GM23338 (cell line): ENCODE data around the gene ASB3. TPM values are rescaled to one million over a fixed set of nuclear protein-coding genes. Genes with fewer than 3 reads are reported as not detected.

Experiments
- ATAC-seq: fragments of 200-7000 bp; cut with Tn5 transposase; 3 replicates; pipeline ENCODE4 v1.9.1; 2020
- DNase-seq: peaks from one replicate; pipeline ENCODE4 v3.0.0-alpha.2; 2015; ENCODE audit warnings: low spot score
- H2AFZ ChIP-seq: fragments of 200-600 bp; sonication (generic); 2 replicates; pipeline ENCODE4 v1.8.0; 2016; ENCODE audit warnings: antibody characterized with exemption, mild to moderate bottlenecking, moderate library complexity
- H3F3A ChIP-seq: fragments of 200-600 bp; sonication (generic); replicated peaks from 2 replicates; pipeline ENCODE4 v1.8.0; 2017; ENCODE audit warnings: antibody characterized with exemption, mixed run types, low read depth
- H3K27ac ChIP-seq: fragments of 200-600 bp; sonication (generic); 2 replicates; pipeline ENCODE4 v1.6.1; 2016; ENCODE audit warnings: low read depth
- H3K27me3 ChIP-seq: fragments of 200-600 bp; sonication (generic); 2 replicates; pipeline ENCODE4 v1.8.0; 2016; ENCODE audit warnings: mild to moderate bottlenecking, mixed run types, moderate library complexity; ENCODE audit not compliant: insufficient read depth
- H3K36me3 ChIP-seq: fragments of 200-600 bp; sonication (generic); 2 replicates; pipeline ENCODE4 v1.8.0; 2016; ENCODE audit warnings: mild to moderate bottlenecking; ENCODE audit not compliant: insufficient read depth
- H3K4me1 ChIP-seq: fragments of 200-600 bp; sonication (generic); 2 replicates; pipeline ENCODE4 v1.8.0; 2016; ENCODE audit warnings: mild to moderate bottlenecking, moderate library complexity; ENCODE audit not compliant: insufficient read depth
- H3K4me2 ChIP-seq: fragments of 200-600 bp; sonication (generic); 2 replicates; pipeline ENCODE4 v1.7.1; 2017; ENCODE audit warnings: mixed run types
- H3K4me3 ChIP-seq: fragments of 200-600 bp; sonication (generic); 2 replicates; pipeline ENCODE4 v1.6.1; 2016; ENCODE audit warnings: mixed run types
- H3K79me2 ChIP-seq: fragments of 200-600 bp; sonication (generic); replicated peaks from 2 replicates; pipeline ENCODE4 v1.8.0; 2017; ENCODE audit warnings: mild to moderate bottlenecking; ENCODE audit not compliant: insufficient read depth
- H3K9me2 ChIP-seq: fragments of 200-600 bp; sonication (generic); 2 replicates; pipeline ENCODE4 v1.8.0; 2017; ENCODE audit not compliant: insufficient read depth
- H4K20me1 ChIP-seq: fragments of 200-600 bp; sonication (generic); replicated peaks from 2 replicates; pipeline ENCODE4 v1.8.0; 2017; ENCODE audit warnings: mild to moderate bottlenecking; ENCODE audit not compliant: insufficient read depth
- H3K27ac Mint-ChIP-seq: 2 replicates; pipeline ENCODE4 v1.8.0; 2020; ENCODE audit warnings: inconsistent platforms, mild to moderate bottlenecking, moderate library complexity, mixed read lengths
- H3K27me3 Mint-ChIP-seq: 3 replicates; pipeline ENCODE4 v1.8.0; 2022; ENCODE audit warnings: low read depth, mild to moderate bottlenecking, moderate library complexity, mixed read lengths, inconsistent platforms; ENCODE audit not compliant: insufficient read depth, poor library complexity
- H3K36me3 Mint-ChIP-seq: 3 replicates; pipeline ENCODE4 v1.8.0; 2021; ENCODE audit warnings: low read depth, mild to moderate bottlenecking, inconsistent platforms, moderate library complexity, mixed read lengths
- H3K4me1 Mint-ChIP-seq: 3 replicates; pipeline ENCODE4 v1.8.0; 2020; ENCODE audit warnings: mild to moderate bottlenecking, inconsistent platforms, mixed read lengths
- H3K4me3 Mint-ChIP-seq: 3 replicates; pipeline ENCODE4 v1.8.0; 2021; ENCODE audit warnings: moderate library complexity, mild to moderate bottlenecking, inconsistent platforms, mixed read lengths
- H3K9me3 Mint-ChIP-seq: 3 replicates; pipeline ENCODE4 v1.8.0; 2020; ENCODE audit warnings: moderate library complexity, mild to moderate bottlenecking, inconsistent platforms, mixed read lengths
- CREB1 ChIP-seq: fragments of 250-450 bp; sonication (Bioruptor Pico); IDR thresholded peaks from 2 replicates; pipeline ENCODE4 v1.5.0; 2020; ENCODE audit warnings: low read depth, mild to moderate bottlenecking, moderate library complexity
- EZH2 ChIP-seq: fragments of 200-600 bp; sonication (generic); IDR thresholded peaks from one replicate; pipeline ENCODE4 v1.8.0; 2017; ENCODE audit warnings: antibody characterized with exemption, mild to moderate bottlenecking, low read depth; ENCODE audit not compliant: unreplicated experiment
- EZH2phosphoT487 ChIP-seq: fragments of 200-600 bp; sonication (generic); IDR thresholded peaks from one replicate; pipeline ENCODE4 v1.8.1; 2018; ENCODE audit warnings: antibody characterized with exemption; ENCODE audit not compliant: unreplicated experiment
- JUNB ChIP-seq: IDR thresholded peaks from one replicate; pipeline ENCODE4 v1.6.1; 2016; ENCODE audit warnings: antibody characterized with exemption; ENCODE audit not compliant: unreplicated experiment
- NANOG ChIP-seq: IDR thresholded peaks from 2 replicates; pipeline ENCODE4 v1.6.1; 2016; ENCODE audit warnings: antibody characterized with exemption, borderline replicate concordance
- POLR2AphosphoS5 ChIP-seq: IDR thresholded peaks from 2 replicates; pipeline ENCODE4 v1.6.1; 2016; ENCODE audit warnings: antibody characterized with exemption, low read depth
- STAT1 ChIP-seq: IDR thresholded peaks from one replicate; pipeline ENCODE4 v1.6.1; 2016; ENCODE audit warnings: antibody characterized with exemption; ENCODE audit not compliant: unreplicated experiment
- ZNF114 ChIP-seq: fragments of 250-450 bp; sonication (Bioruptor Pico); IDR thresholded peaks from 2 replicates; pipeline ENCODE4 v1.5.0; 2020; ENCODE audit warnings: mild to moderate bottlenecking, moderate library complexity
- ZNF331 ChIP-seq: fragments of 250-450 bp; sonication (Bioruptor Pico); IDR thresholded peaks from 2 replicates; pipeline ENCODE4 v1.5.0; 2020; ENCODE audit warnings: low read depth, mild to moderate bottlenecking, moderate library complexity
- polyA plus RNA-seq: library from polyadenylated mRNA; unstranded; fragments of >200 nt; fragmentation: Nextera tagmentation; extraction: Ambion mirVana; gene quantifications from 2 replicates; pipeline ENCODE4 v1.2.1, GENCODE V29; 2016
- total RNA-seq: library from RNA; depleted of rRNA; stranded (reverse); fragments of >200 nt; shearing (Covaris generic); gene quantifications from 2 replicates; pipeline ENCODE4 v1.2.3, GENCODE V29; 2014
- TF ChIP-seq, protein P1 (sequence below): IDR thresholded peaks from one replicate; pipeline ENCODE4 v1.6.1; 2018; ENCODE audit warnings: antibody characterized with exemption; ENCODE audit not compliant: unreplicated experiment
- TF ChIP-seq, protein P2 (sequence below): IDR thresholded peaks from 2 replicates; pipeline ENCODE4 v1.6.1; 2016; ENCODE audit warnings: antibody characterized with exemption
- TF ChIP-seq, protein P3 (sequence below): fragments of 250-450 bp; sonication (Bioruptor Pico); IDR thresholded peaks from 2 replicates; pipeline ENCODE4 v1.5.0; 2020; ENCODE audit warnings: mild to moderate bottlenecking, moderate library complexity
- TF ChIP-seq, protein P4 (sequence below), 2 experiments: fragments of 200-600 bp in 1 of 2; sonication (generic) in 1 of 2; conservative IDR thresholded peaks; 2 replicates each; pipeline versions ENCODE4 v1.5.1 to v1.6.1; 2016 to 2017; ENCODE audit warnings: antibody characterized with exemption in 2 of 2, low read depth in 2 of 2, mild to moderate bottlenecking in 2 of 2, moderate library complexity in 1 of 2

Gene ASB3
- total and polyA plus RNA-seq, 2 experiments from 2014 or later, result 22.4 to 30.5 TPM

DNA sequence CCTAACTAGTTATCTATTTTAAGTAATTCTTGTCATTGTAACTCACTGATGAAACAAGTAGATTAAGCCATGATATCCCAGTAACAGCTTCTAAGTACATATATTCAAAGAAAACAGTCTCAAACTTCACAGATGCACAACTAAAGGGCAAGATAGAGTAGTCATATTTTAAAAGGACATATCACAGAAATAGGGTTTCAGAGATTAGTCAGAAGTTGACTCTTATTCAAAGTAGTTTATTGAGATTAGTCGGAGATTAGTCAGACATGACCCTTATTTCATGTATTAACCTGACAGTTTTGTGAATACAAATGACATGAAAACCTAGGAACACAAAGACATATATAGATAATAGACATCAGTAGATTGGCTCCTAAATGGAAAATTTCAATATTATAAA is 35.0 kb downstream of the ASB3 start:
- Mint-ChIP-seq H3K27ac (no peak overlapping the region), H3K4me1 (0 out of 3 replicates have a peak, but pooled peaks cover 5% of the 10 kb centered on the region), H3K4me3 (no peak overlapping the region), H3K36me3 (peaks cover 21% of the 10 kb centered on the region), H3K9me3 (no peaks in the 10 kb centered on the region), H3K27me3 (no peaks in the 10 kb centered on the region)
- Histone ChIP-seq H3K27ac (no peak overlapping the region; the same call in 1 of the 2 replicates), H3K4me1 (no peaks in the 10 kb centered on the region), H3K4me2 (no peak overlapping the region), H4K20me1 (no peaks in the 10 kb centered on the region), H2AFZ (no peak overlapping the region), H3K4me3 (no peak overlapping the region), H3K27me3 (no peaks in the 10 kb centered on the region), H3K79me2 (no peaks in the 10 kb centered on the region), H3F3A (no peaks in the 10 kb centered on the region), H3K36me3 (0 out of 2 replicates have a peak, but pooled peaks cover 3% of the 10 kb centered on the region), H3K9me2 (no peaks in the 10 kb centered on the region)
- TF ChIP-seq ZNF114, result no peak
- TF ChIP-seq STAT1, result no peak
- no peak for TF ChIP-seq NANOG
- TF ChIP-seq, protein P1, sequence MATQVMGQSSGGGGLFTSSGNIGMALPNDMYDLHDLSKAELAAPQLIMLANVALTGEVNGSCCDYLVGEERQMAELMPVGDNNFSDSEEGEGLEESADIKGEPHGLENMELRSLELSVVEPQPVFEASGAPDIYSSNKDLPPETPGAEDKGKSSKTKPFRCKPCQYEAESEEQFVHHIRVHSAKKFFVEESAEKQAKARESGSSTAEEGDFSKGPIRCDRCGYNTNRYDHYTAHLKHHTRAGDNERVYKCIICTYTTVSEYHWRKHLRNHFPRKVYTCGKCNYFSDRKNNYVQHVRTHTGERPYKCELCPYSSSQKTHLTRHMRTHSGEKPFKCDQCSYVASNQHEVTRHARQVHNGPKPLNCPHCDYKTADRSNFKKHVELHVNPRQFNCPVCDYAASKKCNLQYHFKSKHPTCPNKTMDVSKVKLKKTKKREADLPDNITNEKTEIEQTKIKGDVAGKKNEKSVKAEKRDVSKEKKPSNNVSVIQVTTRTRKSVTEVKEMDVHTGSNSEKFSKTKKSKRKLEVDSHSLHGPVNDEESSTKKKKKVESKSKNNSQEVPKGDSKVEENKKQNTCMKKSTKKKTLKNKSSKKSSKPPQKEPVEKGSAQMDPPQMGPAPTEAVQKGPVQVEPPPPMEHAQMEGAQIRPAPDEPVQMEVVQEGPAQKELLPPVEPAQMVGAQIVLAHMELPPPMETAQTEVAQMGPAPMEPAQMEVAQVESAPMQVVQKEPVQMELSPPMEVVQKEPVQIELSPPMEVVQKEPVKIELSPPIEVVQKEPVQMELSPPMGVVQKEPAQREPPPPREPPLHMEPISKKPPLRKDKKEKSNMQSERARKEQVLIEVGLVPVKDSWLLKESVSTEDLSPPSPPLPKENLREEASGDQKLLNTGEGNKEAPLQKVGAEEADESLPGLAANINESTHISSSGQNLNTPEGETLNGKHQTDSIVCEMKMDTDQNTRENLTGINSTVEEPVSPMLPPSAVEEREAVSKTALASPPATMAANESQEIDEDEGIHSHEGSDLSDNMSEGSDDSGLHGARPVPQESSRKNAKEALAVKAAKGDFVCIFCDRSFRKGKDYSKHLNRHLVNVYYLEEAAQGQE, result no peak
- TF ChIP-seq EZH2, result no peak
- no peak for TF ChIP-seq EZH2phosphoT487
- TF ChIP-seq CREB1, result no peak
- TF ChIP-seq, protein P2, sequence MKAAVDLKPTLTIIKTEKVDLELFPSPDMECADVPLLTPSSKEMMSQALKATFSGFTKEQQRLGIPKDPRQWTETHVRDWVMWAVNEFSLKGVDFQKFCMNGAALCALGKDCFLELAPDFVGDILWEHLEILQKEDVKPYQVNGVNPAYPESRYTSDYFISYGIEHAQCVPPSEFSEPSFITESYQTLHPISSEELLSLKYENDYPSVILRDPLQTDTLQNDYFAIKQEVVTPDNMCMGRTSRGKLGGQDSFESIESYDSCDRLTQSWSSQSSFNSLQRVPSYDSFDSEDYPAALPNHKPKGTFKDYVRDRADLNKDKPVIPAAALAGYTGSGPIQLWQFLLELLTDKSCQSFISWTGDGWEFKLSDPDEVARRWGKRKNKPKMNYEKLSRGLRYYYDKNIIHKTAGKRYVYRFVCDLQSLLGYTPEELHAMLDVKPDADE, result no peak
- TF ChIP-seq POLR2AphosphoS5, result no peak
- TF ChIP-seq JUNB, result no peak
- TF ChIP-seq, protein P3, sequence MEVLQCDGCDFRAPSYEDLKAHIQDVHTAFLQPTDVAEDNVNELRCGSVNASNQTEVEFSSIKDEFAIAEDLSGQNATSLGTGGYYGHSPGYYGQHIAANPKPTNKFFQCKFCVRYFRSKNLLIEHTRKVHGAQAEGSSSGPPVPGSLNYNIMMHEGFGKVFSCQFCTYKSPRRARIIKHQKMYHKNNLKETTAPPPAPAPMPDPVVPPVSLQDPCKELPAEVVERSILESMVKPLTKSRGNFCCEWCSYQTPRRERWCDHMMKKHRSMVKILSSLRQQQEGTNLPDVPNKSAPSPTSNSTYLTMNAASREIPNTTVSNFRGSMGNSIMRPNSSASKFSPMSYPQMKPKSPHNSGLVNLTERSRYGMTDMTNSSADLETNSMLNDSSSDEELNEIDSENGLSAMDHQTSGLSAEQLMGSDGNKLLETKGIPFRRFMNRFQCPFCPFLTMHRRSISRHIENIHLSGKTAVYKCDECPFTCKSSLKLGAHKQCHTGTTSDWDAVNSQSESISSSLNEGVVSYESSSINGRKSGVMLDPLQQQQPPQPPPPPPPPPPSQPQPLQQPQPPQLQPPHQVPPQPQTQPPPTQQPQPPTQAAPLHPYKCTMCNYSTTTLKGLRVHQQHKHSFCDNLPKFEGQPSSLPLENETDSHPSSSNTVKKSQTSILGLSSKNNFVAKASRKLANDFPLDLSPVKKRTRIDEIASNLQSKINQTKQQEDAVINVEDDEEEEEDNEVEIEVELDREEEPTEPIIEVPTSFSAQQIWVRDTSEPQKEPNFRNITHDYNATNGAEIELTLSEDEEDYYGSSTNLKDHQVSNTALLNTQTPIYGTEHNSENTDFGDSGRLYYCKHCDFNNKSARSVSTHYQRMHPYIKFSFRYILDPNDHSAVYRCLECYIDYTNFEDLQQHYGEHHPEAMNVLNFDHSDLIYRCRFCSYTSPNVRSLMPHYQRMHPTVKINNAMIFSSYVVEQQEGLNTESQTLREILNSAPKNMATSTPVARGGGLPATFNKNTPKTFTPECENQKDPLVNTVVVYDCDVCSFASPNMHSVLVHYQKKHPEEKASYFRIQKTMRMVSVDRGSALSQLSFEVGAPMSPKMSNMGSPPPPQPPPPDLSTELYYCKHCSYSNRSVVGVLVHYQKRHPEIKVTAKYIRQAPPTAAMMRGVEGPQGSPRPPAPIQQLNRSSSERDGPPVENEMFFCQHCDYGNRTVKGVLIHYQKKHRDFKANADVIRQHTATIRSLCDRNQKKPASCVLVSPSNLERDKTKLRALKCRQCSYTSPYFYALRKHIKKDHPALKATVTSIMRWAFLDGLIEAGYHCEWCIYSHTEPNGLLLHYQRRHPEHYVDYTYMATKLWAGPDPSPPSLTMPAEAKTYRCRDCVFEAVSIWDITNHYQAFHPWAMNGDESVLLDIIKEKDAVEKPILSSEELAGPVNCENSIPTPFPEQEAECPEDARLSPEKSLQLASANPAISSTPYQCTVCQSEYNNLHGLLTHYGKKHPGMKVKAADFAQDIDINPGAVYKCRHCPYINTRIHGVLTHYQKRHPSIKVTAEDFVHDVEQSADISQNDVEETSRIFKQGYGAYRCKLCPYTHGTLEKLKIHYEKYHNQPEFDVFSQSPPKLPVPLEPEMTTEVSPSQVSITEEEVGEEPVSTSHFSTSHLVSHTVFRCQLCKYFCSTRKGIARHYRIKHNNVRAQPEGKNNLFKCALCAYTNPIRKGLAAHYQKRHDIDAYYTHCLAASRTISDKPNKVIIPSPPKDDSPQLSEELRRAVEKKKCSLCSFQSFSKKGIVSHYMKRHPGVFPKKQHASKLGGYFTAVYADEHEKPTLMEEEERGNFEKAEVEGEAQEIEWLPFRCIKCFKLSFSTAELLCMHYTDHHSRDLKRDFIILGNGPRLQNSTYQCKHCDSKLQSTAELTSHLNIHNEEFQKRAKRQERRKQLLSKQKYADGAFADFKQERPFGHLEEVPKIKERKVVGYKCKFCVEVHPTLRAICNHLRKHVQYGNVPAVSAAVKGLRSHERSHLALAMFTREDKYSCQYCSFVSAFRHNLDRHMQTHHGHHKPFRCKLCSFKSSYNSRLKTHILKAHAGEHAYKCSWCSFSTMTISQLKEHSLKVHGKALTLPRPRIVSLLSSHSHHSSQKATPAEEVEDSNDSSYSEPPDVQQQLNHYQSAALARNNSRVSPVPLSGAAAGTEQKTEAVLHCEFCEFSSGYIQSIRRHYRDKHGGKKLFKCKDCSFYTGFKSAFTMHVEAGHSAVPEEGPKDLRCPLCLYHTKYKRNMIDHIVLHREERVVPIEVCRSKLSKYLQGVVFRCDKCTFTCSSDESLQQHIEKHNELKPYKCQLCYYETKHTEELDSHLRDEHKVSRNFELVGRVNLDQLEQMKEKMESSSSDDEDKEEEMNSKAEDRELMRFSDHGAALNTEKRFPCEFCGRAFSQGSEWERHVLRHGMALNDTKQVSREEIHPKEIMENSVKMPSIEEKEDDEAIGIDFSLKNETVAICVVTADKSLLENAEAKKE, result no peak
- no peak for TF ChIP-seq ZNF331
- TF ChIP-seq, protein P4, sequence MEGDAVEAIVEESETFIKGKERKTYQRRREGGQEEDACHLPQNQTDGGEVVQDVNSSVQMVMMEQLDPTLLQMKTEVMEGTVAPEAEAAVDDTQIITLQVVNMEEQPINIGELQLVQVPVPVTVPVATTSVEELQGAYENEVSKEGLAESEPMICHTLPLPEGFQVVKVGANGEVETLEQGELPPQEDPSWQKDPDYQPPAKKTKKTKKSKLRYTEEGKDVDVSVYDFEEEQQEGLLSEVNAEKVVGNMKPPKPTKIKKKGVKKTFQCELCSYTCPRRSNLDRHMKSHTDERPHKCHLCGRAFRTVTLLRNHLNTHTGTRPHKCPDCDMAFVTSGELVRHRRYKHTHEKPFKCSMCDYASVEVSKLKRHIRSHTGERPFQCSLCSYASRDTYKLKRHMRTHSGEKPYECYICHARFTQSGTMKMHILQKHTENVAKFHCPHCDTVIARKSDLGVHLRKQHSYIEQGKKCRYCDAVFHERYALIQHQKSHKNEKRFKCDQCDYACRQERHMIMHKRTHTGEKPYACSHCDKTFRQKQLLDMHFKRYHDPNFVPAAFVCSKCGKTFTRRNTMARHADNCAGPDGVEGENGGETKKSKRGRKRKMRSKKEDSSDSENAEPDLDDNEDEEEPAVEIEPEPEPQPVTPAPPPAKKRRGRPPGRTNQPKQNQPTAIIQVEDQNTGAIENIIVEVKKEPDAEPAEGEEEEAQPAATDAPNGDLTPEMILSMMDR (conservative IDR thresholded peaks at IDR 0.05; ENCODE audit: low read depth in 2 of 2), result no peak
- no peak for DNase-seq
- no peak for ATAC-seq
